AG04449 (cell line): ENCODE results near the gene CCDC127.
"Not testable (repeated sequence)": the region's sequence is repeated elsewhere in the genome, so short reads cannot be mapped to it uniquely, and the experiment has no call there.

ENCODE experiments used
- CTCF ChIA-PET: fragments of 350-600 bp; formaldehyde crosslinking; extraction: SDS; loops from one replicate; lab custom pipeline; 2021; ENCODE audit warnings: antibody characterized with exemption; lab: Yijun Ruan, JAX
- POLR2A ChIA-PET: fragments of 400-600, 350-600 bp; formaldehyde crosslinking; extraction: SDS; loops from one replicate; lab custom pipeline; 2020; ENCODE audit warnings: antibody characterized with exemption, inconsistent platforms; lab: Yijun Ruan, JAX
- DNase-seq: peaks from one replicate; pipeline ENCODE4 v3.0.0-alpha.2; 2010; ENCODE audit warnings: low read depth, low spot score
- H3K4me3 ChIP-seq: 2 replicates; pipeline ENCODE4 v1.5.1; 2011; ENCODE audit warnings: low read depth, mild to moderate bottlenecking, control low read depth, low read length
- TF ChIP-seq, protein P1 (sequence below): IDR thresholded peaks from one replicate; pipeline ENCODE4 v1.5.1; 2011; ENCODE audit warnings: mild to moderate bottlenecking, moderate library complexity, low read length, control low read depth, inconsistent platforms; ENCODE audit not compliant: insufficient read depth; ENCODE audit errors: missing control alignments

CCDC127 gene

DNA sequence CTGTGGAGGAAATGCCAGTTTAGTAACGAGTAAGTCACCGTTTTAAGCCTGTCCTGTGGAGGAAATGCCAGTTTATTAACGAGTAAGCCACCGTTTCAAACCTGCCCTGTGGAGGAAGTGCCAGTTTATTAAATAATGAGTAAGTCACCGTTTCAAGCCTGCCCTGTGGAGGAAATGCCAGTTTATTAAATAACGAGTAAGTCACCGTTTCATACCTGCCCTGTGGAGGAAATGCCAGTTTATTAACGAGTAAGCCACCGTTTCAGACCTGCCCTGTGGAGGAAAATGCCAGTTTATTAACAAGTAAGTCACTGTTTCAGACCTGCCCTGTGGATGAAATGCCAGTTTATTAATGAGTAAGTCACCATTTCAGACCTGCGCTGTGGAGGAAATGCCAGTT is 34.6 kb upstream of the CCDC127 start:
- ChIA-PET CTCF (no interaction called here), POLR2A (no interaction called here)
- TF ChIP-seq, protein P1, sequence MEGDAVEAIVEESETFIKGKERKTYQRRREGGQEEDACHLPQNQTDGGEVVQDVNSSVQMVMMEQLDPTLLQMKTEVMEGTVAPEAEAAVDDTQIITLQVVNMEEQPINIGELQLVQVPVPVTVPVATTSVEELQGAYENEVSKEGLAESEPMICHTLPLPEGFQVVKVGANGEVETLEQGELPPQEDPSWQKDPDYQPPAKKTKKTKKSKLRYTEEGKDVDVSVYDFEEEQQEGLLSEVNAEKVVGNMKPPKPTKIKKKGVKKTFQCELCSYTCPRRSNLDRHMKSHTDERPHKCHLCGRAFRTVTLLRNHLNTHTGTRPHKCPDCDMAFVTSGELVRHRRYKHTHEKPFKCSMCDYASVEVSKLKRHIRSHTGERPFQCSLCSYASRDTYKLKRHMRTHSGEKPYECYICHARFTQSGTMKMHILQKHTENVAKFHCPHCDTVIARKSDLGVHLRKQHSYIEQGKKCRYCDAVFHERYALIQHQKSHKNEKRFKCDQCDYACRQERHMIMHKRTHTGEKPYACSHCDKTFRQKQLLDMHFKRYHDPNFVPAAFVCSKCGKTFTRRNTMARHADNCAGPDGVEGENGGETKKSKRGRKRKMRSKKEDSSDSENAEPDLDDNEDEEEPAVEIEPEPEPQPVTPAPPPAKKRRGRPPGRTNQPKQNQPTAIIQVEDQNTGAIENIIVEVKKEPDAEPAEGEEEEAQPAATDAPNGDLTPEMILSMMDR: no peak
- H3K4me3 ChIP-seq: no peak overlapping the region
- DNase-seq: no peak

DNA sequence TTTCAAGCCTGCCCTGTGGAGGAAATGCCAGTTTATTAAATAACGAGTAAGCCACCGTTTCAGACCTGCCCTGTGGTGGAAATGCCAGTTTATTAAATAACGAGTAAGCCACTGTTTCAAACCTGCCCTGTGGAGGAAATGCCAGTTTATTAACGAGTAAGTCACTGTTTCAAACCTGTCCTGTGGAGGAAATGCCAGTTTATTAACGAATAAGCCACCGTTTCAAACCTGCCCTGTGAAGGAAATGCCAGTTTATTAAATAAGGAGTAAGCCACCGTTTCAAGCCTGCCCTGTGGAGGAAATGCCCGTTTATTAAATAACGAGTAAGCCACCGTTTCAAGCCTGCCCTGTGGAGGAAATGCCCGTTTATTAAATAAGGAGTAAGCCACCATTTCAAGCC is 34.0 kb upstream of the CCDC127 start:
- POLR2A ChIA-PET, DNase-seq, H3K4me3 ChIP-seq, CTCF ChIA-PET: not testable (repeated sequence)

DNA sequence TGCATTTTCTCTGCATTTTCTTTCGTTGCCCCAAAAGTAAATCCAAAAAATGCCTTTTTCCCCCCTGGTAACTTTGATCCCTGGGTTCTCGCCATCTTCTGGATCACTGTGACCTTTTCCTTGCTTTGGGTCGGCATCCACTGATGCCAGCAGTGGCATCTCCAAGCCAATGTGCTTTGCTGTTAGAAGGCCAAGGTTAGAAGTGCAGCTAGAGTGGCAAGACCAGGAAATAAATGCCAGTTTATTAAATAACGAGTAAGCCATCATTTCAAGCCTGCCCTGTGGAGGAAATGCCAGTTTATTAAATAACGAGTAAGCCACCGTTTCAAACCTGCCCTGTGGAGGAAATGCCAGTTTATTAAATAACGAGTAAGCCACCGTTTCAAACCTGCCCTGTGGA is 33.6 kb upstream of the CCDC127 start:
- H3K4me3 ChIP-seq, DNase-seq, POLR2A ChIA-PET, CTCF ChIA-PET: not testable (repeated sequence)

DNA sequence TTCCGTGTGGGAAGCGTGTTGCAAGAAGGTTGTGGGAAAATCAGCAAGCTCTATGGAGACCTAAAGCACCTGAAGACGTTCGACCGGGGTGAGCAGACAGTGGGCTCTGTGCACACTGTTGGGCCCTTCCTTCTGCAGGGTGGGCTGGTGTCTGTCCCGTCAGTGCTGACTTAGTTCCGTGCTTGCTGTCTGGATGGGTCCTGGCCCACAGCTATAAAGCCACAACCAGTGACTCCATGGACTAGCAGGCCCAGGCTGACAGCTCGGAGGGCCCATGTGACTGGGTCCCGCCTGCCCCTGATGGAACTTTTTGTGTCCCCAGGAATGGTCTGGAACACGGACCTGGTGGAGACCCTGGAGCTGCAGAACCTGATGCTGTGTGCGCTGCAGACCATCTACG is 33.1 kb upstream of the CCDC127 start:
- DNase-seq, H3K4me3 ChIP-seq, CTCF ChIA-PET, POLR2A ChIA-PET: not testable (repeated sequence)

DNA sequence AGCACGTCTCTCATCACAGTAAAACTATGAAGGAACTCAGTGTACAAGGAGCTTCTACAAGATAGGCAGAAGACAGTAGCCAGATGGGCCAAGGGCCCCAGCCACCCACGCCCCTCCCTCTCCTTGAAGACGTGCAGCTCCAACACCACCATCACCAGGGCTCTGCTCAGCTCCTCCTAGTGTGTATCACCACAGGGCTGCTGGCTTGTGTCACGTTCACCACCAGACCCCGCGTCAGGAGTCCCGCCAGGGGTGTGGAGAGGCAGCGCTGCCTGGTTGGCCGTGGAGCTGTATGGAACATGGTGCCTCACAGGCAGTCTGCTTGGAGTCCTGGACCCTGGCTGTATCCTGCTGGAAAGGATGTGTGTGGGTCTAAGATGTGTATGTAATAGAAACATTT is 32.4 kb upstream of the CCDC127 start:
- H3K4me3 ChIP-seq, DNase-seq, CTCF ChIA-PET, POLR2A ChIA-PET: not testable (repeated sequence)

DNA sequence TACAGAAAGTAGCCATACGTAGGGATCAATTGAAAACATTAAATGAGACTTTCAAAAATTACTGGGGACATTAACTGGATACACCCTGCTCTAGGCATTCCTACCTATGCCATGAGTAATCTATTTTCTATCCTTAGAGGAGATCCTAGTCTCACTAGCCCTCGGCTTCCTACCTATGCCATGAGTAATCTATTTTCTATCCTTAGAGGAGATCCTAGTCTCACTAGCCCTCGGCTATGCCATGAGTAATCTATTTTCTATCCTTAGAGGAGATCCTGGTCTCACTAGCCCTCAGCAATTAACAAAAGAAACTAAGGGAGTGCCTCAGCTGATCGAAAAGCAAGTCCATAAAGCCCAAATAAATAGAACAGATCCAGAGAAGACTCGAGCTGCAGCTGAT is 27.8 kb upstream of the CCDC127 start:
- CTCF ChIA-PET, POLR2A ChIA-PET, H3K4me3 ChIP-seq, DNase-seq: not testable (repeated sequence)

DNA sequence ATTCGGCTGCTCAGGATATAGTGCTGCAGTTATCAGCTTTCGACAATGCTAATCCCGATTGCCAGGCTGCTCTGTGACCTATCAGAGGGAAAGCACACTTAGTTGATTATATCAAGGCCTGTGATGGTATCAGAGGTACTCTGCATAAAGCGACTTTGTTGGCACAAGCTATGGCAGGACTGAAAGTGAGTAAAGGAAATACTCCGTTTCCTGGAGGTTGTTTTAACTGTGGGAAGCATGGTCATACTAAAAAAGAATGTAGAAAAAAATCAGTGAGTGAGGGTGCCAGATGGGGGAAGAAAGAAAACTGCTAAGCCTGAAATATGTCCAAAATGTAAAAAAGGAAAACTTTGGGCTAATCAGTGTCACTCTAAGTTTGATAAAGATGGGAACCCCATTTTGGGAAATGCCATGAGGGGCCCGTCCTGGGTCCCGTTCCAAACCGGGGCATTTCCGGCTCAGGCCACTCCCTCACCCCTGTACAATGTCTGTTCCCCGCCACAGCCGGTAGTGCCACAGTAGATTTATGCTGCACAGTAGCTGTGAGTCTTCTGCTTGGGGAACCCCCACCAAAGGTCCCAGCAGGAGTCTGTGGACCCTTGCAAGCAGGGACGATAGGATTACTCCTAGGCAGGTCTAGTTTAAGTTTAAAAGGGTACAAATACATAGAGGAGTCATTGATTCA is 25.9 kb upstream of the CCDC127 start:
- CTCF ChIA-PET: interaction anchor here (0.8 kb wide), 1 partner anchor 15 kb away, joined by 4 read pairs; no protein-coding TSS in a partner anchor
- POLR2A ChIA-PET, DNase-seq: not testable (repeated sequence)

DNA sequence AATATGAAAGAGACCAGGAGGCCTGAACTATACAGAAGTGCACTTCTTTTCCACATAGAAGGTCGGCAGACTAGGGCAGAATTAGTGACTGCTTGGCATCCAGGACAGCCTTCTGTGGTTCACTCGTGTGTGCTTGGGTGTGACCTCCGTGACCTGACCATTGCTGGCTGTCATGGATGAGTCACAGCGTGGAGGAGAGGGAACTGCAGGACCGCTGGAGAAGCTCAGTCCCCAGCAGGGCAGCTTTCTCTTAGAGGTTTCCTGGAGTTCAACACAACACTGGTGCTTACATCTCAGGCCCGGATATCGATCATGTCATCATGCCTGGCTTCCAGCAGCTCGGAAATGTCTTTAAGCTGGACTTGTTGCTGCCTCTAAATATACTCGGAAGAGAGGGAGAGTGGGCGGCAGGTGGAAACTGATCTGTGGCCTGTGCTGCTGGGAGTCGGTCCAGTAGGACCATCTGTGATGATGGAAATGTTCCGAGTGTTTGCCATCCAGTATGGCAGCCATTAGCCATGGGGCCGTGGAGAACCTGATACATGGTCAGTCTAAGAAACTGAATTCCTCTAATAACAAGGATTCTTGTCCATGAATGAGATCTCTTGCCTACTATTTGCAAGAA is 23.2 kb upstream of the CCDC127 start:
- H3K4me3 ChIP-seq, DNase-seq, POLR2A ChIA-PET, CTCF ChIA-PET: not testable (repeated sequence)

More for the DNA sequence above, 25.9 kb upstream of the CCDC127 start:
- H3K4me3 ChIP-seq: not testable (repeated sequence)

DNA sequence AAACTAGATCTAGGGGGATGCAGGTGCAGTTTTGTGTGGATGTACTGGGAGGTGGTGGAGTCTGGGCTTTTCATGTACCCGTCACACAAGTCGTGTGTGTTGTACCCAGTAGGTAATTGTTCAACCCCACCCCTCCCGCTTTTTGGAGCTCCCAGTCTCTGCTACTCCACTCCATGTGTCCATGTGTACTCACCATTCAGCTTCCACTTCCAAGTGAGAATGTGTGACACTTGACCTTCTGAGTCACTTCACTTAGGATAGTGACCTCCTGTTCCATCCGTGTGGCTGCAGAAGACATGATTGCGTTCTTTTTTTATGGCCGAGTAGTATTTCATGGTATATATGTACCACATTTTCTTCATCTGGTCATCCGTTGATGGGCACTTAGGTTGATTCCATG is 22.6 kb upstream of the CCDC127 start:
- DNase-seq, CTCF ChIA-PET, H3K4me3 ChIP-seq, POLR2A ChIA-PET: not testable (repeated sequence)

DNA sequence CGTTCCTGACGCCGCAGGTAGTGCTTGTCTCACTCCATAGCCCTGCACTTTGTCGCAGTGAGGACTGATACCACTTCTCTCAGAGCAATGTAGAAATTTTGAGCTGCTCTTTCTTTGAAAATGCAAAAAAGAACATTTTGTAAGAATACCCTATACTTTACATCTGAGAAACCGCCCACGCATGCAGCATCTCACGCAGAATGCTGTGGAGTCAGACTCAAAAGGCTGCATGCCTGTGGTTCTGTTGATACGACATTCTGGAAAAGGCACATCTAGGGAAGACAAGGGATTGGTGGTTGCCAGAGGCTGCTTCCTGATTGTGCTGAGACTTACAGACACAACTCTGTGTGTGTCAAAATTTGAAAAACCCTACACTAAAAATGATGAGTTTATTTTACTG is 20.0 kb upstream of the CCDC127 start:
- POLR2A ChIA-PET, H3K4me3 ChIP-seq, CTCF ChIA-PET, DNase-seq: not testable (repeated sequence)

DNA sequence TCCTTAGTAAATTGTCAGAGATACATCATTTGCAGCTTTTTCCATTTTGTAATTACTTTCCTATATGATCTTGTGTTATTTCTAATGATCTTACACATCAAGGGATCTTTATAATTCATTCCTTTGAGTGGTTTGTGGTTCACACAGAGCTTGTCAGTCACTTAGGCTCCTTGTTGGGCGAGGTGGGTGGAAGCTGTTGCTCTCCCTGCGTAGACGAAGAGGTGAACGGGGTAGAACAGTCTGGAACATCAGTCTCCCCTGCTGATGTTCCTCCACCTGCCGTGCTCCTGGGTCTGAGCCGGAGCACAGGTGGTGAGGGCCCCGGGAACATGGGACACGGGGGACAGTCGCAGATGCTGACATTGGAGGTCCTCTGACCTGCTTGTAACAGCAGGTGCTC is 17.6 kb upstream of the CCDC127 start:
- H3K4me3 ChIP-seq, POLR2A ChIA-PET, DNase-seq, CTCF ChIA-PET: not testable (repeated sequence)

DNA sequence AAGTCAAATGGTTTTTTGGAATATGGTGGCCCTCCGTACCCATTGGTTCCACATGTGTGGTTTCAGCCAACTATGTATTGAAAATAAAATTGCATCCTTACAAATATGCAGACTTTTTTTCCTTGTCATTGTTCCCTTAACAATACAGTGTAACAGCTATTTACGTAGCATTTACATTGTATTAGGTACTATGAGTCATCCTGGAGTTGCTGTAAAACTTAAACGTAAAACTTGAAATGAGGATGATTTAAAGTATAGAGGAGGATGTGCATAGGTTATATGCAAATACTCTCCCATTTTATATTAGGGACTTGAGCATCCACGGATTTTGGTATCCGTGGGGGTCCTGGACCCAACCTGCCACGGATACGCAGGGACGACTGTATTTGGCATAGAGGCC is 16.5 kb upstream of the CCDC127 start:
- H3K4me3 ChIP-seq: no peak overlapping the region
- ChIA-PET POLR2A (interaction anchor here (0.6 kb wide), 1 partner anchor 91 kb away, joined by 3 read pairs; no protein-coding TSS in a partner anchor), CTCF (no interaction called here)
- TF ChIP-seq, protein P1: no peak
- DNase-seq: no peak

DNA sequence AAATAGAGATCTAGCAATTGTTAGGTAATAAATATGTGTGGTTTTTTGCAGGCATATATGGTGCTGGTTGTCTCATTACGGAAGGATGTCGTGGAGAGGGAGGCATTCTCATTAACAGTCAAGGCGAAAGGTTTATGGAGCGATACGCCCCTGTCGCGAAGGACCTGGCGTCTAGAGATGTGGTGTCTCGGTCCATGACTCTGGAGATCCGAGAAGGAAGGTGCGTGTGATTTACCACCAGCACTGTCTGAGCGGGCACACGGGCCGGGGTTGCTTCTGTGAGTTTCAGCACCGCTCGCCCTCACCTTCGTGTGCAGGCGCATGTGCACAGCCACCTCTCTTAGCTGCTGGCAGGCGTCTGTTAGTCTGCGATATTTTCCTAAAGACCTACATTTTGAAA is 15.5 kb upstream of the CCDC127 start:
- DNase-seq, CTCF ChIA-PET, POLR2A ChIA-PET, H3K4me3 ChIP-seq: not testable (repeated sequence)
